HG02678 (cell line): Measurements from ENCODE around the gene HGF.
"Not testable (repeated sequence)": the region's sequence is repeated elsewhere in the genome, so short reads cannot be mapped to it uniquely, and the experiment has no call there.

Experiments
- ATAC-seq: cut with Tn5 transposase; IDR thresholded peaks from one replicate; pipeline ENCODE4 v1.9.1; 2021; ENCODE audit warnings: mild to moderate bottlenecking, moderate library complexity; ENCODE audit not compliant: unreplicated experiment

HGF gene

GRCh38 chr7:81769891-81770727 lies at the start of gene HGF:
Gene HGF, minus strand, starts transcription at chr7:81770047. Its CDS starts 76 bp downstream, at chr7:81769971.
- no peak for ATAC-seq

- no peak for ATAC-seq
Measured at GRCh38 chr7:81816312-81816711, 46.5 kb upstream of the HGF start.

- ATAC-seq: peak; percentile 58
Measured at GRCh38 chr7:81812866-81813476, 43.1 kb upstream of the HGF start.

GRCh38 chr7:81811956-81812865 lies 42.4 kb upstream of the HGF start:
- ATAC-seq: no peak

GRCh38 chr7:81810476-81811155 lies 40.8 kb upstream of the HGF start:
- no peak for ATAC-seq

GRCh38 chr7:81808310-81808709 lies 38.5 kb upstream of the HGF start:
- not testable (repeated sequence) for ATAC-seq

- no peak for ATAC-seq
Measured at GRCh38 chr7:81803267-81803666, 33.4 kb upstream of the HGF start.

GRCh38 chr7:81802251-81802650 lies 32.4 kb upstream of the HGF start:
- no peak for ATAC-seq

GRCh38 chr7:81801532-81801931 lies 31.7 kb upstream of the HGF start:
- ATAC-seq: no peak

- ATAC-seq: no peak
Measured at GRCh38 chr7:81791568-81792518, 22.0 kb upstream of the HGF start.

GRCh38 chr7:81790686-81791085 lies 20.8 kb upstream of the HGF start:
- no peak for ATAC-seq

GRCh38 chr7:81790120-81790500 lies 20.3 kb upstream of the HGF start:
- ATAC-seq: no peak

- no peak for ATAC-seq
Measured at GRCh38 chr7:81789406-81790119, 19.7 kb upstream of the HGF start.

- no peak for ATAC-seq
Measured at GRCh38 chr7:81788246-81788645, 18.4 kb upstream of the HGF start.

- no peak for ATAC-seq
Measured at GRCh38 chr7:81783818-81784217, 14.0 kb upstream of the HGF start.

- ATAC-seq: no peak
Measured at GRCh38 chr7:81780914-81781693, 11.3 kb upstream of the HGF start.

GRCh38 chr7:81779706-81780105 lies 9.9 kb upstream of the HGF start:
- no peak for ATAC-seq

- ATAC-seq: no peak
Measured at GRCh38 chr7:81777697-81778096, 7.8 kb upstream of the HGF start.
